ENCODE measurements around the gene ZNF629. TPM values are rescaled to one million over a fixed set of nuclear protein-coding genes. Genes with fewer than 3 reads are reported as not detected.

ZNF629 gene
- total and polyA plus RNA-seq, 2 donors (not counting 1 experiment from before 2014, with no cell fraction given), result 5.8 to 7.3 TPM

GRCh38 chr16:30775392-30776188 lies 11.4 kb downstream of the ZNF629 start:
- DNase-seq (ENCODE audit: low read depth in 2 of 2), result peak; percentile 80 to 82
- Histone ChIP-seq H4K20me1 (ENCODE audit: control insufficient read depth, extremely low read depth, insufficient read depth, low read length) (no peaks in the 10 kb centered on the region), H3K4me3 (replicated peaks in 1 of 4; ENCODE audit: control extremely low read depth in 1 of 4, insufficient read depth in 1 of 4, low read depth in 3 of 4, low read length in 4 of 4) (peak overlapping the region; percentile 46 to 85 (median 72)), H2AFZ (ENCODE audit: low read length) (no peak overlapping the region), H3K36me3 (ENCODE audit: control insufficient read depth, insufficient read depth, low read length) (peaks cover 25% of the 10 kb centered on the region), H3K9ac (ENCODE audit: insufficient read depth, low read length) (peak overlapping the region; percentile 72), H3K27me3 (ENCODE audit: control insufficient read depth, insufficient read depth, low read length) (no peaks in the 10 kb centered on the region), H3K4me2 (ENCODE audit: extremely low read depth, insufficient read depth, low read length) (peak overlapping the region; percentile 93), H3K9me3 (ENCODE audit: control insufficient read depth, insufficient read depth, low read depth, low read length) (no peaks in the 10 kb centered on the region), H3K79me2 (ENCODE audit: control insufficient read depth, insufficient read depth, low read length) (no peaks in the 10 kb centered on the region), H3K4me1 (ENCODE audit: control insufficient read depth, extremely low read depth, insufficient read depth, low read length) (peaks cover 12% of the 10 kb centered on the region), H3K27ac (ENCODE audit: insufficient read depth, low read length) (peak overlapping the region; percentile 77)
- no peak for TF ChIP-seq EZH2 (IDR thresholded peaks at IDR 0.05; ENCODE audit: low read length, missing control alignments)
- TF ChIP-seq, protein P1, sequence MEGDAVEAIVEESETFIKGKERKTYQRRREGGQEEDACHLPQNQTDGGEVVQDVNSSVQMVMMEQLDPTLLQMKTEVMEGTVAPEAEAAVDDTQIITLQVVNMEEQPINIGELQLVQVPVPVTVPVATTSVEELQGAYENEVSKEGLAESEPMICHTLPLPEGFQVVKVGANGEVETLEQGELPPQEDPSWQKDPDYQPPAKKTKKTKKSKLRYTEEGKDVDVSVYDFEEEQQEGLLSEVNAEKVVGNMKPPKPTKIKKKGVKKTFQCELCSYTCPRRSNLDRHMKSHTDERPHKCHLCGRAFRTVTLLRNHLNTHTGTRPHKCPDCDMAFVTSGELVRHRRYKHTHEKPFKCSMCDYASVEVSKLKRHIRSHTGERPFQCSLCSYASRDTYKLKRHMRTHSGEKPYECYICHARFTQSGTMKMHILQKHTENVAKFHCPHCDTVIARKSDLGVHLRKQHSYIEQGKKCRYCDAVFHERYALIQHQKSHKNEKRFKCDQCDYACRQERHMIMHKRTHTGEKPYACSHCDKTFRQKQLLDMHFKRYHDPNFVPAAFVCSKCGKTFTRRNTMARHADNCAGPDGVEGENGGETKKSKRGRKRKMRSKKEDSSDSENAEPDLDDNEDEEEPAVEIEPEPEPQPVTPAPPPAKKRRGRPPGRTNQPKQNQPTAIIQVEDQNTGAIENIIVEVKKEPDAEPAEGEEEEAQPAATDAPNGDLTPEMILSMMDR (conservative IDR thresholded peaks at IDR 0.05 in 1 of 2, IDR thresholded peaks at IDR 0.05 in 1 of 2; ENCODE audit: low read depth in 1 of 2, low read length in 2 of 2), result no peak

DNA sequence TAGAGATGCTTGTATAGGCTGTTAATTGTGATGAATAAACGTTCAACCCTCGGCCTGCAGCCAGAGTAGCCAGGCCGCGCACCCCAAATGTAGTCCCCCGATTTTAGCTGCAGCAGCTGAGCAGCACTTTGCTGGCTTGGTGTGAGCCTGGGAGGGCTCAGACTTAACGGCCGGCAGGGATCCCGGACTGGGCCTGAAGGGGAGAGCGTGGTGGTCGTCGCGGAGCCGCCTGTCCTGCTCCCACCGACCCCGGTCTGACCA lies 11.9 kb downstream of the ZNF629 start:
- Histone ChIP-seq H3K4me3 (replicated peaks in 1 of 4; ENCODE audit: control extremely low read depth in 1 of 4, insufficient read depth in 1 of 4, low read depth in 3 of 4, low read length in 4 of 4) (peak overlapping the region; percentile 35 to 78 (median 55)), H2AFZ (ENCODE audit: low read length) (no peak overlapping the region), H3K9ac (ENCODE audit: insufficient read depth, low read length) (peak overlapping the region; percentile 38), H3K27me3 (ENCODE audit: control insufficient read depth, insufficient read depth, low read length) (no peaks in the 10 kb centered on the region), H3K36me3 (ENCODE audit: control insufficient read depth, insufficient read depth, low read length) (peaks cover 25% of the 10 kb centered on the region), H3K4me1 (ENCODE audit: control insufficient read depth, extremely low read depth, insufficient read depth, low read length) (peaks cover 12% of the 10 kb centered on the region), H4K20me1 (ENCODE audit: control insufficient read depth, extremely low read depth, insufficient read depth, low read length) (no peaks in the 10 kb centered on the region), H3K79me2 (ENCODE audit: control insufficient read depth, insufficient read depth, low read length) (no peaks in the 10 kb centered on the region), H3K9me3 (ENCODE audit: control insufficient read depth, insufficient read depth, low read depth, low read length) (no peaks in the 10 kb centered on the region), H3K27ac (ENCODE audit: insufficient read depth, low read length) (peak overlapping the region; percentile 77), H3K4me2 (ENCODE audit: extremely low read depth, insufficient read depth, low read length) (peak overlapping the region; percentile 93)
- TF ChIP-seq EZH2 (IDR thresholded peaks at IDR 0.05; ENCODE audit: low read length, missing control alignments), result no peak
- TF ChIP-seq, protein P1 (conservative IDR thresholded peaks at IDR 0.05 in 1 of 2, IDR thresholded peaks at IDR 0.05 in 1 of 2; ENCODE audit: low read depth in 1 of 2, low read length in 2 of 2), result no peak
- DNase-seq (ENCODE audit: low read depth in 2 of 2), result no peak

GRCh38 chr16:30774367-30775130 lies 12.5 kb downstream of the ZNF629 start:
- H4K20me1 ChIP-seq (ENCODE audit: control insufficient read depth, extremely low read depth, insufficient read depth, low read length), result no peaks in the 10 kb centered on the region
- no peaks in the 10 kb centered on the region for H3K9me3 ChIP-seq (ENCODE audit: control insufficient read depth, insufficient read depth, low read depth, low read length)
- H3K9ac ChIP-seq (ENCODE audit: insufficient read depth, low read length), result no peak overlapping the region
- H2AFZ ChIP-seq (ENCODE audit: low read length), result no peak overlapping the region
- TF ChIP-seq, protein P1 (conservative IDR thresholded peaks at IDR 0.05 in 1 of 2, IDR thresholded peaks at IDR 0.05 in 1 of 2; ENCODE audit: low read depth in 1 of 2, low read length in 2 of 2), result no peak
- TF ChIP-seq EZH2 (IDR thresholded peaks at IDR 0.05; ENCODE audit: low read length, missing control alignments), result no peak
- H3K27ac ChIP-seq (ENCODE audit: insufficient read depth, low read length), result peak overlapping the region; percentile 77
- H3K36me3 ChIP-seq (ENCODE audit: control insufficient read depth, insufficient read depth, low read length), result peaks cover 23% of the 10 kb centered on the region
- H3K27me3 ChIP-seq (ENCODE audit: control insufficient read depth, insufficient read depth, low read length), result no peaks in the 10 kb centered on the region
- H3K4me1 ChIP-seq (ENCODE audit: control insufficient read depth, extremely low read depth, insufficient read depth, low read length), result peaks cover 12% of the 10 kb centered on the region
- H3K79me2 ChIP-seq (ENCODE audit: control insufficient read depth, insufficient read depth, low read length), result no peaks in the 10 kb centered on the region
- H3K4me2 ChIP-seq (ENCODE audit: extremely low read depth, insufficient read depth, low read length), result peak overlapping the region; percentile 93
- DNase-seq (ENCODE audit: low read depth in 2 of 2), result no peak
- peak overlapping the region in 3 of 4 experiments; percentile 46 to 78 (median 64) for H3K4me3 ChIP-seq (replicated peaks in 1 of 4; ENCODE audit: control extremely low read depth in 1 of 4, insufficient read depth in 1 of 4, low read depth in 3 of 4, low read length in 4 of 4)
